ENCODE results near the gene SELE.

- TF ChIP-seq ZNF140 (tag by site-specific recombination; IDR thresholded peaks at IDR 0.05) (no peak), CTCF (tag by site-specific recombination; IDR thresholded peaks at IDR 0.05) (no peak), ZFP41 (tag by site-specific recombination; IDR thresholded peaks at IDR 0.05; ENCODE audit: borderline replicate concordance) (no peak), ZNF530 (tag by site-specific recombination; IDR thresholded peaks at IDR 0.05; ENCODE audit: low read depth) (no peak), ZNF704 (tag by site-specific recombination; IDR thresholded peaks at IDR 0.05) (no peak), ZNF18 (tag by site-specific recombination; IDR thresholded peaks at IDR 0.05) (no peak), KLF7 (tag by site-specific recombination; IDR thresholded peaks at IDR 0.05; ENCODE audit: borderline replicate concordance) (no peak)
- TF ChIP-seq, protein P1, sequence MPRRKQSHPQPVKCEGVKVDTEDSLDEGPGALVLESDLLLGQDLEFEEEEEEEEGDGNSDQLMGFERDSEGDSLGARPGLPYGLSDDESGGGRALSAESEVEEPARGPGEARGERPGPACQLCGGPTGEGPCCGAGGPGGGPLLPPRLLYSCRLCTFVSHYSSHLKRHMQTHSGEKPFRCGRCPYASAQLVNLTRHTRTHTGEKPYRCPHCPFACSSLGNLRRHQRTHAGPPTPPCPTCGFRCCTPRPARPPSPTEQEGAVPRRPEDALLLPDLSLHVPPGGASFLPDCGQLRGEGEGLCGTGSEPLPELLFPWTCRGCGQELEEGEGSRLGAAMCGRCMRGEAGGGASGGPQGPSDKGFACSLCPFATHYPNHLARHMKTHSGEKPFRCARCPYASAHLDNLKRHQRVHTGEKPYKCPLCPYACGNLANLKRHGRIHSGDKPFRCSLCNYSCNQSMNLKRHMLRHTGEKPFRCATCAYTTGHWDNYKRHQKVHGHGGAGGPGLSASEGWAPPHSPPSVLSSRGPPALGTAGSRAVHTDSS (tag by site-specific recombination; IDR thresholded peaks at IDR 0.05) = no peak
Measured at GRCh38 chr1:169727307-169727706, 6.6 kb downstream of the SELE start.
